Measurements from ENCODE around the gene MTX2. TPM values are rescaled to one million over a fixed set of nuclear protein-coding genes. Genes with fewer than 3 reads are reported as not detected.

The MTX2 gene
- total RNA-seq = 24.9 and 30.7 TPM in 2 replicates

DNA sequence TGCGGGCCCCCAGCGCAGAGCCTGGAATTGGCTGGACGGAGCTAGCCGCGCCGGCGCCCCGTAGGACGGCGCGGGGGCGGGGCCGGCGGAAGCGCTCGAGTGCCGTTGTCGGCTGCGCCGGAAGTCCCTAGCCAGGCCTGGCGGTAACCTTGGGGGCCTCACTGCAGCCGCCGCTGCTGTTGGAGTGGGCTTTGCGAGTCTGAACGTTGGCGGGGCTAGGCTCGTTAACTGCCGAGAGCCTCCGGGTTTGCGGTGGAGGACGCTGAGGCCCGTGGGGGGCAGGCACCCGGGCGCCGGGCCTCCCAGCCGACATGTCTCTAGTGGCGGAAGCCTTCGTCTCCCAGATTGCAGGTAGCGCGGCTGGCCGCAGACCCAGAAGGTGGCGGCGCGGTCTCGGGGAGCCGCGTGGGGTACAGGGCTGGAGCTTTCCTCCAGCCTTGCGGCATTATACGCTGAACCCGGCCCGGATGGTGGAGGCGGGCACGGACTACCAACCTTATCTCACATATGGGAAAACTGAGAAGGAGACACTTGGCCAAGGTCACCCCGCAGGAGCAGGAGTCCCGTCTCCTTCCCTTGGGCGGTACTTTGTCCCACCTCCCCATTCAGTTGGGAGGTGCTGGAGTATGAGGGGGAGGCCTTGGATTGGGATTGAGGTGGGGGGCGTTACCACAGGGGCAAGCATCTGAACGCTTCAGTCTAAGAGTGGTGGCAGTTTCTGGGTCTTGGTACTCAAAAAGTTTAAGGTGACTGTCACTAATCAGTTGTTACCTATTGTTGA is at the start of gene MTX2:
MTX2 (plus strand) TSS at position 124 of the 781 bp plus-strand sequence; CDS start at position 312, 188 bp downstream.
- Mint-ChIP-seq H3K4me1 (ENCODE audit: low read depth) (peaks cover 24% of the 10 kb centered on the region), H3K27ac (peak within 1 kb of the TSS; percentile 93), H3K27me3 (ENCODE audit: insufficient read depth) (peaks cover 12% of the 10 kb centered on the region), H3K9me3 (no peaks in the 10 kb centered on the region), H3K36me3 (ENCODE audit: low read depth) (peaks cover 3% of the 10 kb centered on the region), H3K4me3 (peak within 1 kb of the TSS; percentile 98)
- intact Hi-C loops (cut with micrococcal nuclease) = loop anchor here (1.0 kb wide), 1 partner anchor 268 kb away; no protein-coding TSS in a partner anchor
- peak; percentile 60 for DNase-seq (ENCODE audit: low spot score)

GRCh38 chr2:176227874-176228273 is 41.4 kb upstream of the MTX2 start:
- H3K36me3 Mint-ChIP-seq (ENCODE audit: low read depth) = no peaks in the 10 kb centered on the region
- no peaks in the 10 kb centered on the region for H3K9me3 Mint-ChIP-seq
- no peaks in the 10 kb centered on the region for H3K4me1 Mint-ChIP-seq (ENCODE audit: low read depth)
- intact Hi-C loops (cut with micrococcal nuclease) = no loop called here
- no peak overlapping the region for H3K4me3 Mint-ChIP-seq
- peaks cover 11% of the 10 kb centered on the region for H3K27me3 Mint-ChIP-seq (ENCODE audit: insufficient read depth)
- no peak for DNase-seq (ENCODE audit: low spot score)
- H3K27ac Mint-ChIP-seq = no peak overlapping the region

- no peaks in the 10 kb centered on the region for H3K9me3 Mint-ChIP-seq
- intact Hi-C loops (cut with micrococcal nuclease) = no loop called here
- no peaks in the 10 kb centered on the region for H3K4me1 Mint-ChIP-seq (ENCODE audit: low read depth)
- peaks cover 8% of the 10 kb centered on the region for H3K27me3 Mint-ChIP-seq (ENCODE audit: insufficient read depth)
- no peak overlapping the region for H3K27ac Mint-ChIP-seq
- DNase-seq (ENCODE audit: low spot score) = no peak
- no peaks in the 10 kb centered on the region for H3K36me3 Mint-ChIP-seq (ENCODE audit: low read depth)
- H3K4me3 Mint-ChIP-seq = no peak overlapping the region
These were observed 35.1 kb upstream of the MTX2 start for GRCh38 chr2:176234156-176234555.

- Mint-ChIP-seq H3K4me1 (ENCODE audit: low read depth) (no peaks in the 10 kb centered on the region), H3K27ac (no peak overlapping the region), H3K36me3 (ENCODE audit: low read depth) (no peaks in the 10 kb centered on the region), H3K4me3 (no peak overlapping the region), H3K27me3 (ENCODE audit: insufficient read depth) (peaks cover 7% of the 10 kb centered on the region), H3K9me3 (no peaks in the 10 kb centered on the region)
- intact Hi-C loops (cut with micrococcal nuclease) = no loop called here
- DNase-seq (ENCODE audit: low spot score) = no peak
These were observed 34.3 kb upstream of the MTX2 start for GRCh38 chr2:176234940-176235339.

- Mint-ChIP-seq H3K4me1 (ENCODE audit: low read depth) (no peaks in the 10 kb centered on the region), H3K4me3 (no peak overlapping the region), H3K9me3 (no peaks in the 10 kb centered on the region), H3K27me3 (ENCODE audit: insufficient read depth) (peaks cover 6% of the 10 kb centered on the region), H3K27ac (no peak overlapping the region), H3K36me3 (ENCODE audit: low read depth) (no peaks in the 10 kb centered on the region)
- DNase-seq (ENCODE audit: low spot score) = no peak
- intact Hi-C loops (cut with micrococcal nuclease) = no loop called here
These were observed 31.8 kb upstream of the MTX2 start for GRCh38 chr2:176237456-176237855.

DNA sequence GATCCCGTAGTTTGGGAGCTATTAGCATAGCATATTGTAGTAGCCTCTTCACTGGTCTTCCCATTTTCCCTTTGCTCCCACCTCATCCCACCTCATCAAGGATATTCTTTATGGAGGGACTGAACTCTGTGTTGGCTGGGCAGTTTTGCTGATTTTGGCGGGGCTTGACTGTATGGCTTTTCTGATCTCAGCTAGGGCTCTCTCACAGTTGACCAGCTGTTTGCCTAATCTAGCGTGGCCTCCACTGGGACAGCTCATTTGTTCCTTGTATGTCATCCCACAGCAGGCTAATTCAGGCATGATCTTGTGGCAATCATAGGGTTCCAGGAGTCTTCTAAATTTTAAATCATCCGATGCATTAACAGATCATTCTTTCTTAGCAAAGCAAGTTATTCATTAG is 30.2 kb upstream of the MTX2 start:
- Mint-ChIP-seq H3K36me3 (ENCODE audit: low read depth) (no peaks in the 10 kb centered on the region), H3K27ac (no peak overlapping the region), H3K4me1 (ENCODE audit: low read depth) (no peaks in the 10 kb centered on the region), H3K9me3 (no peaks in the 10 kb centered on the region), H3K27me3 (ENCODE audit: insufficient read depth) (peaks cover 8% of the 10 kb centered on the region), H3K4me3 (no peak overlapping the region)
- no peak for DNase-seq (ENCODE audit: low spot score)
- intact Hi-C loops (cut with micrococcal nuclease) = no loop called here

DNA sequence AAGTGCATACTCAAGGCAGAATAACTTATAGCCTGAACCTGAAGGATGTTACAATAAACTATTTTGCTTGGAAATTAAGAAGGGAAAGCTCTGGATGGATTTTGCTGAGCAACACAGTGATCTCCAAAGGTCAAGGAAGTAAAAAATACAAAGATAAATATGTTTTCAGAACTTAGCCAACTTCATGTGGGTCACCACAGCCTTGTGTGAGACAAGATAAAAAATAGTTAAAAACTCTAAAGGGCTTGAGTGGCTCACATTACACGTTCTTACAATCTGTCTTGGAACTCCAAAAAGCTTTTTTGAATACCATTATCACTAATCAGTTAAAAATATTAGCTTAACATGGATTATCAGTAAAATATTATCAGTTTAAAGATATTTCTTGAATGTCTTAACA is 28.9 kb upstream of the MTX2 start:
- Mint-ChIP-seq H3K27me3 (ENCODE audit: insufficient read depth) (peaks cover 8% of the 10 kb centered on the region), H3K9me3 (no peaks in the 10 kb centered on the region)

DNA sequence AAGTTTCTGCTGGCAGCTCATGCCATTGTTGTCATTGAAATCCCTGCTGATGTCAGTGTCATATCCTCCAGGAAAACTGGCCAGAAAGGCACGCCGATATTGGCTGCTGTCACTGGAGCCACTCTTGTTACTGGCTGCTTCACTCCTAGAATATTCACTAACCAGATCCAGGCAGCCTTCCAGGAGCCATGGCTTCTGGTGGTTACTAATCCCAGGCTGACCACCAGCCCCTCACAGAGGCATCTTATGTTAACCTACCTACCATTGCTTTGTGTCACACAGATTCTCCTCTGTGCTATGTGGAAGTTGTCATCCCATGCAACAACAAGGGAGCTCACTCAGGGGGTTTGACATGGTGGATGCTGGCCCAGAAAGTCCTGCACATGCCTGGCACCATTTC is 27.0 kb upstream of the MTX2 start:
- Mint-ChIP-seq H3K27ac (no peak overlapping the region), H3K4me3 (no peak overlapping the region), H3K9me3 (no peaks in the 10 kb centered on the region), H3K27me3 (ENCODE audit: insufficient read depth) (peaks cover 12% of the 10 kb centered on the region), H3K4me1 (ENCODE audit: low read depth) (no peaks in the 10 kb centered on the region), H3K36me3 (ENCODE audit: low read depth) (no peaks in the 10 kb centered on the region)
- no peak for DNase-seq (ENCODE audit: low spot score)
- intact Hi-C loops (cut with micrococcal nuclease) = no loop called here

More for the DNA sequence above, 28.9 kb upstream of the MTX2 start:
- Mint-ChIP-seq H3K4me3 (no peak overlapping the region), H3K4me1 (ENCODE audit: low read depth) (no peaks in the 10 kb centered on the region), H3K36me3 (ENCODE audit: low read depth) (no peaks in the 10 kb centered on the region), H3K27ac (no peak overlapping the region)
- intact Hi-C loops (cut with micrococcal nuclease) = no loop called here
- DNase-seq (ENCODE audit: low spot score) = no peak

GRCh38 chr2:176246331-176246730 is 22.9 kb upstream of the MTX2 start:
- Mint-ChIP-seq H3K4me3 (no peak overlapping the region), H3K27ac (no peak overlapping the region), H3K4me1 (ENCODE audit: low read depth) (no peaks in the 10 kb centered on the region), H3K9me3 (no peaks in the 10 kb centered on the region), H3K36me3 (ENCODE audit: low read depth) (no peaks in the 10 kb centered on the region), H3K27me3 (ENCODE audit: insufficient read depth) (peaks cover 5% of the 10 kb centered on the region)
- intact Hi-C loops (cut with micrococcal nuclease) = no loop called here
- no peak for DNase-seq (ENCODE audit: low spot score)

GRCh38 chr2:176247859-176248258 is 21.4 kb upstream of the MTX2 start:
- Mint-ChIP-seq H3K27me3 (ENCODE audit: insufficient read depth) (peaks cover 5% of the 10 kb centered on the region), H3K4me3 (no peak overlapping the region), H3K9me3 (no peaks in the 10 kb centered on the region), H3K27ac (no peak overlapping the region), H3K4me1 (ENCODE audit: low read depth) (no peaks in the 10 kb centered on the region), H3K36me3 (ENCODE audit: low read depth) (no peaks in the 10 kb centered on the region)
- intact Hi-C loops (cut with micrococcal nuclease) = no loop called here
- DNase-seq (ENCODE audit: low spot score) = no peak

- Mint-ChIP-seq H3K4me3 (no peak overlapping the region), H3K4me1 (ENCODE audit: low read depth) (no peaks in the 10 kb centered on the region), H3K36me3 (ENCODE audit: low read depth) (no peaks in the 10 kb centered on the region), H3K9me3 (no peaks in the 10 kb centered on the region), H3K27me3 (ENCODE audit: insufficient read depth) (peaks cover 5% of the 10 kb centered on the region), H3K27ac (no peak overlapping the region)
- intact Hi-C loops (cut with micrococcal nuclease) = no loop called here
- DNase-seq (ENCODE audit: low spot score) = no peak
These were observed 17.3 kb upstream of the MTX2 start for GRCh38 chr2:176251928-176252327.

GRCh38 chr2:176260689-176261088 is 8.6 kb upstream of the MTX2 start:
- Mint-ChIP-seq H3K27ac (no peak overlapping the region), H3K9me3 (no peaks in the 10 kb centered on the region), H3K27me3 (ENCODE audit: insufficient read depth) (peaks cover 28% of the 10 kb centered on the region), H3K4me3 (no peak overlapping the region), H3K36me3 (ENCODE audit: low read depth) (no peaks in the 10 kb centered on the region), H3K4me1 (ENCODE audit: low read depth) (no peaks in the 10 kb centered on the region)
- no peak for DNase-seq (ENCODE audit: low spot score)
- intact Hi-C loops (cut with micrococcal nuclease) = no loop called here

- Mint-ChIP-seq H3K9me3 (no peaks in the 10 kb centered on the region), H3K4me3 (no peak overlapping the region), H3K4me1 (ENCODE audit: low read depth) (no peaks in the 10 kb centered on the region), H3K27ac (no peak overlapping the region), H3K27me3 (ENCODE audit: insufficient read depth) (peaks cover 28% of the 10 kb centered on the region), H3K36me3 (ENCODE audit: low read depth) (no peaks in the 10 kb centered on the region)
- intact Hi-C loops (cut with micrococcal nuclease) = no loop called here
- no peak for DNase-seq (ENCODE audit: low spot score)
These were observed 8.1 kb upstream of the MTX2 start for GRCh38 chr2:176261136-176261535.

DNA sequence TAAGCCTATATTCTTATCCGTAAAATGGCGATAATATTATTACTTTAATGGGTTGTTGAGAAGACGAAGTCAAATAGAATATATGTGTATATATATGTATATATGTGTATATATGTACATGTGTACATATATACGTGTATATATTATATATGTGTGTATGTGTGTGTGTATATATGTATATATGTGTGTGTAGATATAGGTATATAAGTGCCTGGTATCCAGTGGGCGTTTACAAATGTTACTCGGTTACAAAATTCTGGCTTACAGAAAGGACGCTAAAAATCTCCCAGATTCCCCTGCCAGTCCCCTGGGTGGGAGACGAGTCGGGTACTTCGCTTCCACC is 295 bp upstream of the MTX2 start:
- H3K27me3 Mint-ChIP-seq (ENCODE audit: insufficient read depth) = peaks cover 17% of the 10 kb centered on the region
- H3K9me3 Mint-ChIP-seq = no peaks in the 10 kb centered on the region
- peak overlapping the region; percentile 98 for H3K4me3 Mint-ChIP-seq
- H3K4me1 Mint-ChIP-seq (ENCODE audit: low read depth) = peaks cover 19% of the 10 kb centered on the region
- H3K27ac Mint-ChIP-seq = no peak overlapping the region
- intact Hi-C loops (cut with micrococcal nuclease) = loop anchor here (1.0 kb wide), 1 partner anchor 268 kb away; no protein-coding TSS in a partner anchor
- H3K36me3 Mint-ChIP-seq (ENCODE audit: low read depth) = peaks cover 3% of the 10 kb centered on the region
- DNase-seq (ENCODE audit: low spot score) = no peak
